ENCODE measurements around the gene ARHGAP8. TPM values are rescaled to one million over a fixed set of nuclear protein-coding genes. Genes with fewer than 3 reads are reported as not detected.

The ARHGAP8 gene
- total and polyA plus RNA-seq, 2 donors (not counting 1 experiment from before 2014, with no cell fraction given), result 0.07 to 0.17 TPM

DNA sequence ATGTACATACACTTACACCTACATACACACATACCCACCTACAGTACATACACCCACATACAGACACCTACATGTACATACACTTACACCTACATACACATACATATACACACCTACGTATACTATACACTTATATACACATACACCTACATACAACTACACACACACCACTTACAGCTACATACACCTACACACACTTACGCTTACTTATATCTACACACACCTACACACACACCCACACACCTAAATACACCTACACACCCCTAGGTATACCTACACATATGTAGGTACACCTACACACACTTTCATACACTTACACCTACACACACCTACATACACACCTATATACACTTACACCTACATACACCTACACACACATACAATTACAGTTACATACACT, 61.0 kb downstream of the ARHGAP8 start:
- no peak for DNase-seq (ENCODE audit: low read depth in 2 of 2)
- no peak overlapping the region for H3K9ac ChIP-seq (ENCODE audit: insufficient read depth, low read length)
- no peaks in the 10 kb centered on the region for H4K20me1 ChIP-seq (ENCODE audit: control insufficient read depth, extremely low read depth, insufficient read depth, low read length)
- H3K4me1 ChIP-seq (ENCODE audit: control insufficient read depth, extremely low read depth, insufficient read depth, low read length), result no peaks in the 10 kb centered on the region
- TF ChIP-seq, protein P1, sequence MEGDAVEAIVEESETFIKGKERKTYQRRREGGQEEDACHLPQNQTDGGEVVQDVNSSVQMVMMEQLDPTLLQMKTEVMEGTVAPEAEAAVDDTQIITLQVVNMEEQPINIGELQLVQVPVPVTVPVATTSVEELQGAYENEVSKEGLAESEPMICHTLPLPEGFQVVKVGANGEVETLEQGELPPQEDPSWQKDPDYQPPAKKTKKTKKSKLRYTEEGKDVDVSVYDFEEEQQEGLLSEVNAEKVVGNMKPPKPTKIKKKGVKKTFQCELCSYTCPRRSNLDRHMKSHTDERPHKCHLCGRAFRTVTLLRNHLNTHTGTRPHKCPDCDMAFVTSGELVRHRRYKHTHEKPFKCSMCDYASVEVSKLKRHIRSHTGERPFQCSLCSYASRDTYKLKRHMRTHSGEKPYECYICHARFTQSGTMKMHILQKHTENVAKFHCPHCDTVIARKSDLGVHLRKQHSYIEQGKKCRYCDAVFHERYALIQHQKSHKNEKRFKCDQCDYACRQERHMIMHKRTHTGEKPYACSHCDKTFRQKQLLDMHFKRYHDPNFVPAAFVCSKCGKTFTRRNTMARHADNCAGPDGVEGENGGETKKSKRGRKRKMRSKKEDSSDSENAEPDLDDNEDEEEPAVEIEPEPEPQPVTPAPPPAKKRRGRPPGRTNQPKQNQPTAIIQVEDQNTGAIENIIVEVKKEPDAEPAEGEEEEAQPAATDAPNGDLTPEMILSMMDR (conservative IDR thresholded peaks at IDR 0.05 in 1 of 2, IDR thresholded peaks at IDR 0.05 in 1 of 2; ENCODE audit: low read depth in 1 of 2, low read length in 2 of 2), result no peak
- no peak for TF ChIP-seq EZH2 (IDR thresholded peaks at IDR 0.05; ENCODE audit: low read length, missing control alignments)
- no peak overlapping the region for H3K4me3 ChIP-seq (replicated peaks in 1 of 4; ENCODE audit: control extremely low read depth in 1 of 4, insufficient read depth in 1 of 4, low read depth in 3 of 4, low read length in 4 of 4)
- no peaks in the 10 kb centered on the region for H3K79me2 ChIP-seq (ENCODE audit: control insufficient read depth, insufficient read depth, low read length)
- no peak overlapping the region for H3K27ac ChIP-seq (ENCODE audit: insufficient read depth, low read length)
- no peaks in the 10 kb centered on the region for H3K36me3 ChIP-seq (ENCODE audit: control insufficient read depth, insufficient read depth, low read length)
- no peak overlapping the region for H2AFZ ChIP-seq (ENCODE audit: low read length)
- no peaks in the 10 kb centered on the region for H3K9me3 ChIP-seq (ENCODE audit: control insufficient read depth, insufficient read depth, low read depth, low read length)
- no peak overlapping the region for H3K4me2 ChIP-seq (ENCODE audit: extremely low read depth, insufficient read depth, low read length)
- H3K27me3 ChIP-seq (ENCODE audit: control insufficient read depth, insufficient read depth, low read length), result no peaks in the 10 kb centered on the region

DNA sequence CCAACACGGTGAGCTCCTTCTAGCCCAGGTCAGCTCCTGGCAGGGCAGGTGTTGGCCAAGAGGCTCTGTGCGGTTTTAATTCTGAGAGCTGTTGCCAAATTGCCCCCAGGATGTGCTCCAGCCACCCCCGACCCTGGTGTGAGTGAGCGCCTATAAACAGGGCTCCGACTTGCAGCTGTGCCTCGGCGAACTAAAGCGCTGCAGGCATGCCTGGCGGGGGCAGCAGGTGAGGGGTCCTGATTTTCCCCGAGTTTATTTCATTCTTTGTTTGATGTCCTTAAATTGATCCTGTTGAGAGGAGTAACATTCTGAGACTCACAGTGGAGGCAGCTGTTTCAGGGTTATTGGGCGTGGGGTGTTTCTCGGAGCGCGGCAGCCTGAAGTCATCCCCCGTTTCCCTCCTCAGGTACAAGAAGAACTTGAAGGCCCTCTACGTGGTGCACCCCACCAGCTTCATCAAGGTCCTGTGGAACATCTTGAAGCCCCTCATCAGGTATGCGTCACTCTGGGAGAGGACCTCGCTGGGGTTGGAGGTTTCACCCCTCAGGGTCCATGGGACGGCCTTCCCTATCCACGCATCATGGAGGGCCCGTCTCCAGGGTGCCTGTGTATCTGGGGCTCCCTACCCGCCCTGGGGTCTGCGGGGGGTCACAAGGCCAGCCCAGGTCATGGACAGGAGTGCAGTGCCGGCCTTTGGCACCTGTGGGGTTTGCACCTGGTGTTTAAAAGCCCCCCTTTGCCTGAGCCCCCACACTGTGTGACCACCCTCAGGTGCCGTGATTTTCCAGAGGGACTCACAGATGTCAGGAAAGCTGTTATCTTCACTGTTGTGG, 62.1 kb downstream of the ARHGAP8 start:
- H2AFZ ChIP-seq (ENCODE audit: low read length), result no peak overlapping the region
- H3K9ac ChIP-seq (ENCODE audit: insufficient read depth, low read length), result no peak overlapping the region
- H3K4me3 ChIP-seq (replicated peaks in 1 of 4; ENCODE audit: control extremely low read depth in 1 of 4, insufficient read depth in 1 of 4, low read depth in 3 of 4, low read length in 4 of 4), result no peak overlapping the region
- H4K20me1 ChIP-seq (ENCODE audit: control insufficient read depth, extremely low read depth, insufficient read depth, low read length), result no peaks in the 10 kb centered on the region
- no peaks in the 10 kb centered on the region for H3K79me2 ChIP-seq (ENCODE audit: control insufficient read depth, insufficient read depth, low read length)
- H3K4me2 ChIP-seq (ENCODE audit: extremely low read depth, insufficient read depth, low read length), result no peak overlapping the region
- no peaks in the 10 kb centered on the region for H3K9me3 ChIP-seq (ENCODE audit: control insufficient read depth, insufficient read depth, low read depth, low read length)
- no peaks in the 10 kb centered on the region for H3K4me1 ChIP-seq (ENCODE audit: control insufficient read depth, extremely low read depth, insufficient read depth, low read length)
- H3K27me3 ChIP-seq (ENCODE audit: control insufficient read depth, insufficient read depth, low read length), result no peaks in the 10 kb centered on the region
- TF ChIP-seq, protein P1 (conservative IDR thresholded peaks at IDR 0.05 in 1 of 2, IDR thresholded peaks at IDR 0.05 in 1 of 2; ENCODE audit: low read depth in 1 of 2, low read length in 2 of 2), result no peak
- no peak for TF ChIP-seq EZH2 (IDR thresholded peaks at IDR 0.05; ENCODE audit: low read length, missing control alignments)
- H3K27ac ChIP-seq (ENCODE audit: insufficient read depth, low read length), result no peak overlapping the region
- DNase-seq (ENCODE audit: low read depth in 2 of 2), result no peak
- no peaks in the 10 kb centered on the region for H3K36me3 ChIP-seq (ENCODE audit: control insufficient read depth, insufficient read depth, low read length)

DNA sequence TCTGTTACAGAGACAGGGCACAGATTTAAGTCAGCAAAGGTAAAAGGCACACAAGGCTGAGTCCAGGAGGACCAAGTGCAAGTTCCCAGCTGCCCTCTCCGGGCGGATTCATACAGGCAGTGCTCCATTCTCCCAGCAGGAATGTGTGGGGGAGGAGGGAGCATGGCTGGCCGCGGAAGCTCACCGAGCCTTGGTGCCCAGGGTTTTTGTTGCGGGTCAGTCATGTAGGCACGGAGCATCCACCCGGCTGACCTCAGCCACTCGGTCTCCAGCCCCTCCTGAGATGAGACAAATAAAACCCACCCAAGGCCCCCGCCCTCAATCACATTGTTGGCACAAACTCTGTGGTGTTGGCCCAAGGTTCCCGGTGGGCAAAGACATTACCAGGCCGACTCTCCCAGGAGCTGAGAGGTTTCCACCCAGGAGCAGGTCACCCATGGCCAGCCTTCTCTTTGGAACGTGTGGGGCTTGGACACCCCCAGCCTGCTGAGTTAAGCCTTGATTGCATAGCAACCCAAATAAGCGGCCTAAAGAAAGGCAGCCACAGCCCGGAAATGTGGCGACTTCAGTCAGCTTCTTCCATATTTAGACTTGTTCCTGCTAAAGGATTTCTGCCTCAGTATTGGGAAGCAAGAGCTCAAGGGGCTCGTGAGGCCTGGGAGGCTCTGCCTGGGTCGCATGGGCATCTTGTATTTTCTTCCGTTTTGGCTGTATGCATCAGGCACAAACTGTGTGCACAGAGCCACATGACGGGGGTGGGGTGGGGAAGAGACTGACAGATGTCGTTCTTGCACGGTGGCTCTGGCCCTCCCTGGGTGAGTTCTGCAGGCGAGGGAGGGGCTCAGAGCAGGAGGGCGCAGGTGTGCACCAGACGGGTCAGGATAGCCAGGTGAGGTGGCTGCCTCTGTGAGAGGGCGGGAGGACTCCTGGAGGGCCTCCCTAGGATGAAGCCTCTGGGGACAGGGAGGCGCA, 63.0 kb downstream of the ARHGAP8 start:
- Histone ChIP-seq H3K27me3 (ENCODE audit: control insufficient read depth, insufficient read depth, low read length) (no peaks in the 10 kb centered on the region), H4K20me1 (ENCODE audit: control insufficient read depth, extremely low read depth, insufficient read depth, low read length) (no peaks in the 10 kb centered on the region), H3K4me1 (ENCODE audit: control insufficient read depth, extremely low read depth, insufficient read depth, low read length) (no peaks in the 10 kb centered on the region), H3K79me2 (ENCODE audit: control insufficient read depth, insufficient read depth, low read length) (no peaks in the 10 kb centered on the region), H2AFZ (ENCODE audit: low read length) (no peak overlapping the region), H3K4me3 (replicated peaks in 1 of 4; ENCODE audit: control extremely low read depth in 1 of 4, insufficient read depth in 1 of 4, low read depth in 3 of 4, low read length in 4 of 4) (no peak overlapping the region), H3K9me3 (ENCODE audit: control insufficient read depth, insufficient read depth, low read depth, low read length) (no peaks in the 10 kb centered on the region), H3K9ac (ENCODE audit: insufficient read depth, low read length) (no peak overlapping the region), H3K4me2 (ENCODE audit: extremely low read depth, insufficient read depth, low read length) (no peak overlapping the region), H3K27ac (ENCODE audit: insufficient read depth, low read length) (no peak overlapping the region), H3K36me3 (ENCODE audit: control insufficient read depth, insufficient read depth, low read length) (no peaks in the 10 kb centered on the region)
- DNase-seq (ENCODE audit: low read depth in 2 of 2), result peak in 1 of 2 donors; percentile 9
- no peak for TF ChIP-seq EZH2 (IDR thresholded peaks at IDR 0.05; ENCODE audit: low read length, missing control alignments)
- TF ChIP-seq, protein P1 (conservative IDR thresholded peaks at IDR 0.05 in 1 of 2, IDR thresholded peaks at IDR 0.05 in 1 of 2; ENCODE audit: low read depth in 1 of 2, low read length in 2 of 2), result no peak
